Activated gamma-delta T cell treated with anti-CD3 and anti-CD28 coated beads, Interleukin-2, amount 50 U/mL, for 16 hours (primary cell): ENCODE measurements around the gene SCN1B.
"Not testable (repeated sequence)": the region's sequence is repeated elsewhere in the genome, so short reads cannot be mapped to it uniquely, and the experiment has no call there.

Source experiments
- DNase-seq: peaks from one replicate; pipeline ENCODE4 v3.0.0-alpha.2; 2020; ENCODE audit warnings: low read depth

SCN1B gene

GRCh38 chr19:35000647-35001501 lies 29.4 kb upstream of the SCN1B start:
- DNase-seq = peak; percentile 40

- DNase-seq = no peak
Observed at GRCh38 chr19:35002037-35002535, 28.2 kb upstream of the SCN1B start.

- no peak for DNase-seq
Observed at GRCh38 chr19:35004517-35005255, 25.6 kb upstream of the SCN1B start.

GRCh38 chr19:35005256-35005977 lies 24.9 kb upstream of the SCN1B start:
- no peak for DNase-seq

GRCh38 chr19:35006007-35006341 lies 24.3 kb upstream of the SCN1B start:
- DNase-seq = not testable (repeated sequence)

- DNase-seq = no peak
Observed at GRCh38 chr19:35006342-35006998, 23.8 kb upstream of the SCN1B start.

DNA sequence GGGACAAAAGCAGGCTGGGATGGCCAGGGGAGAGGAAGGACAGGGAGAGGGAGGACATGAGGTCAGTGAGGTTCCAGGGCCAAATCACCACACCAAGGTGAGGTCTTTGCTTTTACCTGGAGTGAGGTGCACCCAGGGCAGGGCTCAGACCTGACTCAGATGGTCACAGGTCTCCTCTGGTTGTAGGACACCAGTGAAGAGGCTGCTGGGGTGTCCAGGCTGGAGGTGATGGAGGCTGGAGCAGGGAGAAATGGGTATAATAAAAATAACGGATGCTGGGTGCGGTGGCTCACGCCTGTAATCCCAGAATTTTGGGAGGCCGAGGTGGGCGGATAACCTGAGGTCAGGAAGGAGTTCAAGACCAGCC lies 23.3 kb upstream of the SCN1B start:
- DNase-seq = no peak

GRCh38 chr19:35007427-35007826 lies 22.8 kb upstream of the SCN1B start:
- DNase-seq = not testable (repeated sequence)

DNA sequence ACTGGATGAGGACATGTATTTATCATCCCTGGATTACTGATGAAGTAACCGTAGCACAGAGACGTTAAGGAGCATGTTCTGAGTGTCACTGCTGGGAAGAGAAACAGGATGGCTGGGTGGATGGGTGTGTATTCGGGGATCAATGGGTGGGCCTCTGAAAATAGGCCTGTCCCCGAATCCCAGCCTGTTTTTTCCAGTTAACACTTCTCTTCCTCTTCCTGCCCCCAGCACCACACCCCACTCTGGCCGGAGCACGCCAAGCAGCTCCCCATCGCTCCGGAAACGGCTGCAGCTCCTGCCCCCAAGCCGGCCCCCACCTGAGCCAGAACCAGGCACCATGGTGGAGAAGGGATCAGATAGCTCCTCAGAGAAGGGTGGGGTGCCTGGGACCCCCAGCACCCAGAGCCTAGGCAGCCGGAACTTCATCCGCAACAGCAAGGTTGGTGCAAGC lies 21.4 kb upstream of the SCN1B start:
- DNase-seq = no peak

DNA sequence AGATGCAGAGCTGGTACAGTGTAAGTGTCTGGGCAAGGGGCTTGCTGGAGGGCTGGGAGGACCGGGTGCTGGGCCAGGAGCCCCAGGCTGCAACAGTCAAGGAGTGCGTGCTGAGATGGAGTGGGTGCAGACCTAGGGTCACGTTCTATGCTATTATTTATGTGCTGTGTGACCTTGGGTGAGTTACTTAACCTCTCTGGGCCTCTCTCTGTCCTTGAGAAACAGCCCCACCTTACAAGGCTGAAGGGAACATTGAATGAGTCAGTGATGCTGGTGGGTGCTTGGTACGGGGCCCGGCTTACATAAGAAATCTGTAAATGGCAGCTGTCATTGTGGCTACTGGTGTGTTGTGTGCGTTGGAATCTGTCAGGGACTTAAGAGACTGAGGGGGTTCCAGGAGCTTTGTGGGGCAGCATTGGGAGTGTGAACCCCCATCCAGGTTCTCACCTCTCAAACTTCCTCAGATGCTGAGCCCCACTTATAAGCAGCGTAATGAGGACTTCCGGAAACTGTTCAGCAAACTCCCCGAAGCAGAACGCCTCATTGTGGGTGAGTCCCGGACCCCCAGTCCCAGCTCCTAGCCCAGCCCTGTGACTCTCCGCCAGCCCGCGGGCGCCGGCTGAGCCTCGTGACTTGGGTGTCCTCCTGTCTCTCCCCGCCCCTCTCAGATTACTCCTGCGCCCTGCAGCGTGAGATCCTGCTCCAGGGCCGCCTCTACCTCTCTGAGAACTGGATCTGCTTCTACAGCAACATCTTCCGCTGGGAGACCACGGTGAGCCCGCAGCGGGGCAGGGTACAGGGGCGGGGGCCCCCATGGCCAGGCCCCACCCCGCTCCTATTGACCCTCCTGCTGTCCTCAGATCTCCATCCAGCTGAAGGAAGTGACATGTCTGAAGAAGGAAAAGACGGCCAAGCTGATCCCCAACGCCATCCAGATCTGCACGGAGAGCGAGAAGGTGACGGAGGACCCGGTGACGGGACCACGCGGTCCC lies 20.6 kb upstream of the SCN1B start:
- DNase-seq = no peak

DNA sequence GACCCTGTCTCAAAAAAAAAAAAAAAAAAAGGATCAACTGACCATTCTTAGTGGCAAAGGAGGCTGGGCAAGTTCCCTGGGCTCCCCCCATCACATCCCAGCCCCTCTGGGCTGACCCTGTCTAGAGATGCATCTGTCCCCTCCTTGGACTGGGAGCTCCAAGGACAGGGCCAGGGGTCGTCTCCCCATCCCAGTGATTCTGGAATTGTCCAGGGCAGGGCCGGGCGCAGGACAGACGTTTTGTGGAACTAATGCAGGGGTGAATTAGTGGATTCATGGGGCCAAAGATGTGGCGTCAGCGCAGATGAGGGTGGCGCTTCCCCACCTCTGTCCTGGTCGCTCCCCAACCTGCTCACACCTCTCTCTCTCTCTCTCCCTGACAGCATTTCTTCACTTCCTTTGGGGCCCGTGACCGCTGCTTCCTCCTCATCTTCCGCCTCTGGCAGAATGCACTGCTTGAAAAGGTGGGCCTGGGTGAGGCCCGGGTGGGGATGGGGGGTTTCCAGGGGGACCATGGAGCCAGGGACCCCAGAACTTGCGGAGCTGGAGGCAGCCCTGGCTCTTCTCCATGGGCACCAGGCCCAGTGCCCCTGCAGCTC lies 19.1 kb upstream of the SCN1B start:
- DNase-seq = peak; percentile 43

GRCh38 chr19:35011737-35012682 lies 18.3 kb upstream of the SCN1B start:
- peak; percentile 23 for DNase-seq

DNA sequence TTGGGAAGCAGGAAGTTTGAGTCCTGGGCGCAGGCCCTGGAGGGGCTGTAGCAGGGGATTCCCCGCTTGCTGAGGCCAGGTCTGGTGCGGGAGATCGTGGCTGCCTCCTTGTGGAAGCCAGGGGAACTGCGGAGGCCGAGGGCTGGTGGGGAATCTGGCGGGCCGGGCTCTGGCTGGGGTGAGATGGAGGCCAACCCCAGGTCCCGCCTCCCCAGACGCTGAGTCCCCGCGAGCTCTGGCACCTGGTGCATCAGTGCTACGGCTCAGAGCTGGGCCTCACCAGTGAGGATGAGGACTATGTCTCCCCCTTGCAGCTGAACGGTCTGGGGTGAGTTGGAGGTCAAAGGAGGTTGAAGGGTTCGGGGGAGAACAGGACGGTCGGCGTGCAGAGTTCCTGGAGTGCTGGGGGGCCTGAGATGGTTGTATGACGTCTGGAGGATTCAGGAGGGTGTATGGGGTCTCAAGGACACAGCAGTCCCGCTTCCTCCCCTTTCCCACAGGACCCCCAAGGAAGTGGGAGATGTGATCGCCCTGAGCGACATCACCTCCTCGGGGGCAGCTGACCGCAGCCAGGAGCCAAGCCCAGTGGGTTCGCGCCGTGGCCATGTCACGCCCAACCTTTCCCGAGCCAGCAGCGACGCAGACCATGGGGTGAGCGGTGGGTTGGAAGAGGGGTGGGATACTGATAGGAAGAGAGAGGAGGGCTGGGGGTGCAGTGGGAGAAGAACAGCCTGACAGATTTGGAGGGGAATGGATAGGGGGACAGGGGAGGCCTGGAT lies 17.0 kb upstream of the SCN1B start:
- peak; percentile 72 for DNase-seq

GRCh38 chr19:35013820-35014754 lies 16.2 kb upstream of the SCN1B start:
- peak; percentile 42 for DNase-seq

- not testable (repeated sequence) for DNase-seq
Observed at GRCh38 chr19:35014774-35015173, 15.5 kb upstream of the SCN1B start.

GRCh38 chr19:35015270-35015953 lies 14.9 kb upstream of the SCN1B start:
- no peak for DNase-seq

- DNase-seq = no peak
Observed at GRCh38 chr19:35015954-35016351, 14.3 kb upstream of the SCN1B start.
